ENCODE data around the gene ISM1. TPM values are rescaled to one million over a fixed set of nuclear protein-coding genes. Genes with fewer than 3 reads are reported as not detected.
"Not testable (repeated sequence)": the region's sequence is repeated elsewhere in the genome, so short reads cannot be mapped to it uniquely, and the experiment has no call there.

ISM1 gene
- total RNA-seq, 1 donor from 2014 or later, result 4.1 TPM

DNA sequence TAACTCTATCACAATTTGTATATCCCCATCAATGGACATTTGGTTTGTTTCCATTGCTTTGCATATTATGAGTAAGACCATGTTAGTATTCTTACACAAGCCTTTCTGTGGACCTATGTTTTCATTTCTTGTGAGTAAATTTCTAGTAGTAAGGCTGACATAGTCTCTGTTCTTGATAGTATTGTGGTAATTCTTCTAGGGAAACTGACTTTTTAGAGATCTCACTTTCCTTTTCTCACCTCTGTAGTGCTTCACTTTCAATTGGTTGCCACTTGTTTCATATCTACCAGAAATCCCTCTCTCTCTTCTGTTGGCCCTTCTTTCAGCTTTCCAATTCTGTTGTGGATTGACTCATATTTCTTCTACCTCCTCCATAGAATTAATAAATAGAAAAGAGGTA lies 8.5 kb downstream of the ISM1 start:
- Histone ChIP-seq H3K4me1 (no peaks in the 10 kb centered on the region), H3K27me3 (no peaks in the 10 kb centered on the region), H3K9me3 (no peaks in the 10 kb centered on the region), H3K27ac (no peak overlapping the region), H3K36me3 (no peaks in the 10 kb centered on the region), H3K4me3 (no peak overlapping the region)
- ATAC-seq, result no peak
- intact Hi-C loops (cut with DNase I), result no loop called here
- TF ChIP-seq, protein P1, sequence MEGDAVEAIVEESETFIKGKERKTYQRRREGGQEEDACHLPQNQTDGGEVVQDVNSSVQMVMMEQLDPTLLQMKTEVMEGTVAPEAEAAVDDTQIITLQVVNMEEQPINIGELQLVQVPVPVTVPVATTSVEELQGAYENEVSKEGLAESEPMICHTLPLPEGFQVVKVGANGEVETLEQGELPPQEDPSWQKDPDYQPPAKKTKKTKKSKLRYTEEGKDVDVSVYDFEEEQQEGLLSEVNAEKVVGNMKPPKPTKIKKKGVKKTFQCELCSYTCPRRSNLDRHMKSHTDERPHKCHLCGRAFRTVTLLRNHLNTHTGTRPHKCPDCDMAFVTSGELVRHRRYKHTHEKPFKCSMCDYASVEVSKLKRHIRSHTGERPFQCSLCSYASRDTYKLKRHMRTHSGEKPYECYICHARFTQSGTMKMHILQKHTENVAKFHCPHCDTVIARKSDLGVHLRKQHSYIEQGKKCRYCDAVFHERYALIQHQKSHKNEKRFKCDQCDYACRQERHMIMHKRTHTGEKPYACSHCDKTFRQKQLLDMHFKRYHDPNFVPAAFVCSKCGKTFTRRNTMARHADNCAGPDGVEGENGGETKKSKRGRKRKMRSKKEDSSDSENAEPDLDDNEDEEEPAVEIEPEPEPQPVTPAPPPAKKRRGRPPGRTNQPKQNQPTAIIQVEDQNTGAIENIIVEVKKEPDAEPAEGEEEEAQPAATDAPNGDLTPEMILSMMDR (IDR thresholded peaks at IDR 0.05), result no peak
- no peak for DNase-seq

GRCh38 chr20:13231031-13231752 lies 10.1 kb downstream of the ISM1 start:
- TF ChIP-seq, protein P1 (IDR thresholded peaks at IDR 0.05), result no peak
- Histone ChIP-seq H3K9me3 (no peaks in the 10 kb centered on the region), H3K27ac (no peak overlapping the region), H3K27me3 (no peaks in the 10 kb centered on the region), H3K4me1 (no peaks in the 10 kb centered on the region), H3K36me3 (no peaks in the 10 kb centered on the region), H3K4me3 (no peak overlapping the region)
- no peak for DNase-seq
- no peak for ATAC-seq
- intact Hi-C loops (cut with DNase I), result no loop called here

DNA sequence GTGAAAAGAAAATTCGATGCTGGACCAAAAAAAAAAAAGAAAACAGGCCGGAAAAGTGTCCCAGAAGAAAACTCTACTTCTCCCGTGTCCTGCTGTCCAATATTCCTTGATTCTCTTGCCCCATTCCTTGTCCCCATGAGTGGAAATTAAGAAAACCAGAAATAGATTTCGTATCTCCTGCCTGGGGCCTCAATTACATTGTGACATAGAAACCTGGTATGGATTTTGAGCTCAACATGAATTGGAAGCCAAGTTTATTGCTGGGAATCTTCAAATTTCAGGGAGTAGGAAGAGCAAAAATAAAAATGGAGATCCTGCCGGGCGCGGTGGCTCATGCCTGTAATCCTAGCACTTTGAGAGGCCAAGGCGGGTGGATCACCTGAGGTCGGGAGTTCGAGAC lies 11.9 kb downstream of the ISM1 start:
- intact Hi-C loops (cut with DNase I), result no loop called here
- ATAC-seq (no peak), DNase-seq (no peak)
- H3K27me3 ChIP-seq, result no peaks in the 10 kb centered on the region
- H3K4me1 ChIP-seq, result no peaks in the 10 kb centered on the region
- H3K27ac ChIP-seq, result no peak overlapping the region
- H3K4me3 ChIP-seq, result no peak overlapping the region
- H3K36me3 ChIP-seq, result no peaks in the 10 kb centered on the region
- no peaks in the 10 kb centered on the region for H3K9me3 ChIP-seq
- TF ChIP-seq, protein P1 (IDR thresholded peaks at IDR 0.05), result no peak

DNA sequence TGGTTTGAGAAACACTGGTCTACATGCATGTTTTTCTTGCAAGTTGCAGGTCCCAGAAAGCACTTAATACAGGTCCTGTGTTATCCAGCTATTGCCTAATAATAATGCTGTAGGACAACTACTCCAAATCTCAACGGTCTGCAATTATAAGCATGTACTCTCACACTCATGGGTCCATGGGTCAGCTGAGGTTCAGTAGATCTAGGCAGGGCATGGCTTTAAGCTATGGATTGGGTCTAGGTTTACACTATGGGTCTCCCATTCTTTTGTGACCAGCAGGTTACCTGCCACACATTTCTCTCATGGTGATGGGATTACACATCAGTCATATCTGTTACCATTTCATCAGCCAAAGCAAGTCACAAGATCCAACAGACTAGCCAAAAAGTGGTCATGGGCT lies 13.9 kb downstream of the ISM1 start:
- Histone ChIP-seq H3K4me3 (no peak overlapping the region), H3K27me3 (no peaks in the 10 kb centered on the region), H3K9me3 (no peaks in the 10 kb centered on the region), H3K27ac (no peak overlapping the region), H3K4me1 (no peaks in the 10 kb centered on the region), H3K36me3 (no peaks in the 10 kb centered on the region)
- intact Hi-C loops (cut with DNase I), result no loop called here
- DNase-seq (no peak), ATAC-seq (no peak)
- TF ChIP-seq, protein P1 (IDR thresholded peaks at IDR 0.05), result no peak

DNA sequence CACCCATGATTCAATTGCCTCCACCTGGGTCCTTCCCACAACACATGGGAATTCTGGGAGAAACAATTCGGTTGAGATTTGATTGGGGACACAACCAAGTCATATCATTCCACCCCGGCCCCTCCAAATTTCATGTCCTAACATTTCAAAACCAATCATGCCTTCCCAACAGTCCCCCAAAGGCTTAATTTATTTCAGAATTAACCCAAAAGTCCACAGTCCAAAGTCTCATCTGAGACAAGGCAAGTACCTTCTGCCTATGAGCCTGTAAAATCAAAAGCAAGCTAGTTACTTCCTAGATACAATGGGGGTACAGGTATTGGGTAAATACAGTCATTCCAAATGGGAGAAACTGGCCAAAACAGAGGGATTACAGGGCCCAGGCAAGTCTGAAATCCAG lies 15.3 kb downstream of the ISM1 start:
- H3K4me1 ChIP-seq; H3K27me3 ChIP-seq; H3K27ac ChIP-seq; H3K36me3 ChIP-seq; ATAC-seq; DNase-seq; intact Hi-C loops (cut with DNase I); H3K9me3 ChIP-seq; H3K4me3 ChIP-seq: not testable (repeated sequence)

GRCh38 chr20:13236990-13237720 lies 16.1 kb downstream of the ISM1 start:
- Histone ChIP-seq H3K4me1 (no peaks in the 10 kb centered on the region), H3K36me3 (no peaks in the 10 kb centered on the region), H3K4me3 (no peak overlapping the region), H3K27ac (no peak overlapping the region), H3K27me3 (no peaks in the 10 kb centered on the region), H3K9me3 (no peaks in the 10 kb centered on the region)
- TF ChIP-seq, protein P1 (IDR thresholded peaks at IDR 0.05), result no peak
- DNase-seq (no peak), ATAC-seq (no peak)
- intact Hi-C loops (cut with DNase I), result no loop called here

Data from upper lobe of right lung (tissue), 1 donor.